Stomach (tissue), 4 donors: ENCODE data around the gene KIAA0232.

Experiments used
- CTCF ChIP-seq, 7 experiments: fragments of 450-650 bp in 4 of 7; fragments of 200-600 bp in 3 of 7; sonication (generic) in 3 of 7; IDR thresholded peaks; one replicate each; pipeline ENCODE4 v1.5.1; 2016 to 2019; ENCODE audit warnings: antibody characterized with exemption in 7 of 7, control low read depth in 2 of 7, mild to moderate bottlenecking in 1 of 7
- EP300 ChIP-seq: sonication (generic); formaldehyde crosslinking; IDR thresholded peaks from one replicate; pipeline ENCODE4 v1.6.1; 2017; ENCODE audit warnings: antibody characterized with exemption
- POLR2A ChIP-seq, 4 donors: fragments of 450-650 bp; IDR thresholded peaks; one replicate each; pipeline ENCODE4 v1.6.1; 2016; ENCODE audit warnings: antibody characterized with exemption in 4 of 4, control low read depth in 2 of 4, mild to moderate bottlenecking in 1 of 4, moderate library complexity in 1 of 4
- POLR2AphosphoS5 ChIP-seq, 3 donors: sonication (generic); formaldehyde crosslinking; IDR thresholded peaks; one replicate each; pipeline ENCODE4 v1.6.1; 2016; ENCODE audit warnings: antibody characterized with exemption in 3 of 3

DNA sequence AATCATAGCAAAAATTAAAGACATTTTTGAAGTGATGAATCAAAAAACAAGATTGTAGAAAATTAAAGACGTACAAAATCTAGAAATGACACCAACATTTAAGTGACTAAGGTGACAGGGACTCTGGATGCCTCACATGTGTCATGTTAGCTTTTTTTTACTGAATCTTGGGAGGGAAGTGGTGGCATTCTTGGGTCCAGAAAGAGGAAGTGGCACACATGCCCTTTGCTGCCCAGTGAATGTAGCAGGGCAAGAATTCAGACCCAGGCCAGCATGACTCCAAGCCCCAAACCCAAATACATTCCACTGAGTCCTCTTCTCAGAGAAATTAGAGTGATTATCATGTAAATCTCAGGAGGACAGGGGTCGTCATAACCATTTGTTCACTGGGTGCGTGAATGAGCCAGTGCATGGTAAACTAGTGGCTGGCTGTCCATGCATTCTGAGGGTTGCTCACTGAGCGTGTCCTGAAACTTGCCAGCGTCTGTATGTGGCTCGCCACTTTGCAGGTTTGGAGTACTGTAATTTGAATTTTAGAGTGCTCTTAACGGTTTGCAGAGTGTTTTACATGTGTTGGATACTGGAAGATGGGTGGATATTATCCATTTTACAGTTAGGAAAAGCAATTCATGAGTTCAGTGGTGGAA, 71.7 kb downstream of the KIAA0232 start:
- no peak for TF ChIP-seq CTCF (IDR thresholded peaks at IDR 0.05)
- no peak for TF ChIP-seq POLR2A (IDR thresholded peaks at IDR 0.05)
- no peak for TF ChIP-seq POLR2AphosphoS5 (IDR thresholded peaks at IDR 0.05)
- TF ChIP-seq EP300, result no peak
